CD4-positive, alpha-beta T cell treated with Interleukin-1 beta for 1 hour (primary cell): Measurements from ENCODE around the gene OGDH.
A peak's percentile ranks its signal among the peaks of the same experiment; 100 is the strongest.
"Not testable (repeated sequence)": the region's sequence is repeated elsewhere in the genome, so short reads cannot be mapped to it uniquely, and the experiment has no call there.

Experiments
- DNase-seq, 2 donors: peaks; one replicate each; pipeline ENCODE4 v3.0.0-alpha.2; 2020 to 2022

The OGDH gene

GRCh38 chr7:44580945-44581878 is 25.2 kb upstream of the OGDH start:
- DNase-seq = peak; percentile 49 to 61

DNA sequence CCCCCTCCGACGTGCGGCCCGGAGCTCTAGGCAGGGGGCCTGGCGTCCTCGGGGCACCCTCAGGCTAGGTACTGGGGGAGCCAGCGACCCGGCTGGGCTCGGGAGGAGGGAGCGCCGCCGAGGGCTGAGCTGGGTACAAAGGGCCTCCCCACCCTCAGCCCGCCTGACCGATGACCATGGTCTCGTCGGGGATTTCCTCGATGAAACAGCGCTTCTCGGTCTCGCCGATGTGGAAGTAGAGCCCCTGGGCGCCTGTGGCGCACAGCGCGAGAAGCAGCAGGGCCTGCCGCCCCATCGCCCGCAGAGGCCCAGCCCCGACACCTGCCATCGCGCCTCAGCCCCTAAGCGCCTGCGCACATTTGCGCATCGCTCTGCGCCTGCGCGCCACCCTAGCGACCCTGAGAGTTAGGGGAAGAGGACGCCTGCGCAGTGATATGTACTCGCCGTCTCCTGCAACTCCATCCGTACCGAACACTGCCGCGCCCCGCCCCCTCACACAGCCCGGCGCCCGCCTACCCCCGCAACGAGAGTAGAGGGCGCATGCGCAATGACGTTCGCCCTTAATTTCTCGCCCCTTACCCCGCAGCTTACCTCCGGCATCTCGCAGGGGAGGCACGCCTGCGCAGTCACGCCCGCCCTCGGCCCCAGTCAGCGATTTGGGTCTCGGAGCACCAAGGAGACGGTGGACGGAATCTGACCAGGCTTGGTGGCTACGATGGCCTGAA is 24.4 kb upstream of the OGDH start, which contains the start of gene TMED4:
Gene TMED4 (minus strand): TSS at position 353 of the 725 bp plus-strand sequence. CDS start 25 bp downstream, at position 328.
- peak; percentile 100 for DNase-seq

- DNase-seq = no peak
Observed at GRCh38 chr7:44583146-44583865, 23.1 kb upstream of the OGDH start.

GRCh38 chr7:44587843-44588711 is 18.4 kb upstream of the OGDH start:
- DNase-seq = peak; percentile 52 to 77

DNA sequence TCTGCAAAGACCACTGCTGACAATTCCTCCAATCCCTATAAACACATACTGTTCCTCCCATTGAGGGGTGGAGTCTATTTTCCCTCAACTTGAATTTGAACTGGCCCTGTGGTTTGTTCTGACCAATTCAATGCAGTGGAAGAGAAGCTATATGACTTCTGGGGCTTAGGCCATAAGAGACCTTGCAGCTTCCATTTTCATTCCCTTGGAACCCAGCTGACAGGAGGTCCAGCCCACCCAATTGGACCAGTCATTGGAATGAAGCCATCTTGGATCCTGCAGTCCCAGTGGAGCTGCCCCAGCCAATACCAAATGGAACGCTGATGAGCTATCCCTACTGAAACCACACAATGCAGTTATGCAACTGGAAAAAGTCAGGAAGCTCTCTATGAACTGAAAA is 15.5 kb upstream of the OGDH start:
- DNase-seq = no peak

- DNase-seq = no peak
Observed at GRCh38 chr7:44595934-44596635, 10.3 kb upstream of the OGDH start.

GRCh38 chr7:44597181-44597580 is 9.2 kb upstream of the OGDH start:
- not testable (repeated sequence) for DNase-seq

GRCh38 chr7:44599222-44599621 is 7.2 kb upstream of the OGDH start:
- no peak for DNase-seq

GRCh38 chr7:44602576-44602910 is 3.9 kb upstream of the OGDH start:
- DNase-seq = no peak

- no peak for DNase-seq
Observed at GRCh38 chr7:44603193-44603592, 3.2 kb upstream of the OGDH start.

- no peak for DNase-seq
Observed at GRCh38 chr7:44604941-44605340, 1.5 kb upstream of the OGDH start.

DNA sequence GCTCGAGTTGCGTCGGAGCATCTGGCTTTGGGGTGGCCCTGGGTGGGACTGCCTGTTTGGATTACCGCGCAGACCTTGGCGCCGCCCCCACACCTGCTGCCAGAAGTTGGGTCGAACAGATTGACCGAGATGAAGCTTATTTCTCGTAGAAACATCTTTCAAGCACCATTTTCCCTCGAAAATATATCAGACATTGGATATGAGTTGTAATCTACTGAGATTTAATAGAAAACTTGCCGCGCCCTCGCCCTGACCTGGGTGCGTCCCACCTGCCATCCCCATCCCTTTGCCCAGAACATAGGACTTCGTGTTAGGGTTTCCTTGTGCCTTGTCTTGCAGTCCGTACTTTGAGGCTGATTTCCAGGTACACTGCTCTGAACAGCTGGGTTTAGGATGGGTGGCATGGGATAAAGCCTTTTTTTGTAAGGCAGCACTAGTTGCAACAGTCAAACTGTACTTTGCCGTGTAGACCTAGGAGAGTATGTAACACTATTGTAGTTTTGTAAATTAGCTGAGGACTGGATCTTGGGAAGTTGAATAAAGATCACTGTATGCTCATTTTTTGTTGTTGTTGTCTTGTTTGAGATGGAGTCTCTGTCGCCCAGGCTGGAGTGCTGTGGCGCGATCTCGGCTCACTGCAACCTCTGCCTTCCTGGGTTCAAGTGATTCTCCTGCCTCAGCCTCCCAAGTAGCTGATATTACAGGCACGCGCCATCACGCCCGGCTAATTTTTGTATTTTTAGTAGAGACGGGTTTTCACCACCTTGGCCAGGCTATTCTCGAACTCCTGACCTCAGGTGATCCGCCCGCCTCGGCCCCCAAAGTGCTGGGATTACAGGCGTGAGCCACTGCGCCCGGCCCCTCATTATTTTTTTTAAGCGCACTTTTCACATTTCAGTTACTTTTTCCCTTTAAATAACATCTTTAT is 978 bp downstream of the OGDH start:
- no peak for DNase-seq

- peak; percentile 37 to 53 for DNase-seq
Observed at GRCh38 chr7:44608916-44609648, 2.7 kb downstream of the OGDH start.

DNA sequence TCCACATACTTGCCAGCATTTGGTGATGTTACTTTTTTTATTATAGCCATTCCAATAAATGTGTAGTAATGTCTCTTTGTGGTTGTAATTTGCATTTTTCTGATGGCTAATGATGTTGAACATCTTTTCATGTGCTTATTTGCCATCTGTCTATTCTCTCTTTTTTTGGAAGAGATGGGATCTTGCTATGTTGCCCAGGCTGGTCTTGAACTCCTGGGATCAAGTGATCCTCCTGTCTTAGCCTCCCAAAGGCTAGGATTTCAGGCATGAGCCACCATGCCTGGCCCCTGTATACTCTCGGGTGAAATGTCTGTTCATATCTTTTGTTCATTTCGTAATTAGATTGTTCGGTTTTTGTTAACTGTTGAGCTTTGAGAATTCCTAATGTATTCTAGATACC is 3.4 kb downstream of the OGDH start:
- DNase-seq = no peak

- peak; percentile 63 to 77 for DNase-seq
Observed at GRCh38 chr7:44615149-44615611, 8.8 kb downstream of the OGDH start.

DNA sequence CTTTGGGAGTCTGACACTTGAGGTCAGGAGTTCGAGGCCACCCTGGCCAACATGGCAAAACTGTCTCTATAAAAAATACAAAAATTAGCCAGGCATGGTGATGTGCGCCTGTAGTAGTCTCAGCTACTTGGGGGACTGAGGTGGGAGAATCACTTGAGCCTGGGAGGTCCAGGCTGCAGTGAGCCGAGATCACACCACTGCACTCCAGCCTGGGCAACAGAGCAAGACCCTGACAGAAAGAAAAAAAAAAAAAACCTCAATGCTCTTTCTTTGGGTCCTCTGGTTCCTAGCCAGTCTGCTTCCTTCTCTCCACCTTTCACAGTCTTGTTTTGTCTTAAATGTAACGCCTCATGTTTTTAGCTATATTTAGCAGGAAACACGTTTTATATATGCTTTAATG is 9.4 kb downstream of the OGDH start:
- no peak for DNase-seq

DNA sequence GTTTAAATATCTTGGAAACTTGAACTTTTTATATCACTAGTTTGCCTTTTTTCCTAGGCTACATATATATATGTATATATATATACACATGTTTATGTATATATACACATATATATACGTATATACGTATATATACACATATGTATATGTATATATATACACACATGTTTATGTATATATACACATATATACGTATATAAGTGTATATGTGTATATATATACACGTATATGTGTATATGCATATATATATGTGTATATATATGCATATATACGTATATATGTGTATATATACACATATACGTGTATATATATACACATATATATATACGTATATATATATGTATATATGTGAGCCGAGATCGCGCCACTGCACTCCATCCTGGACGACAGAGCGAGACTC is 10.1 kb downstream of the OGDH start:
- no peak for DNase-seq

DNA sequence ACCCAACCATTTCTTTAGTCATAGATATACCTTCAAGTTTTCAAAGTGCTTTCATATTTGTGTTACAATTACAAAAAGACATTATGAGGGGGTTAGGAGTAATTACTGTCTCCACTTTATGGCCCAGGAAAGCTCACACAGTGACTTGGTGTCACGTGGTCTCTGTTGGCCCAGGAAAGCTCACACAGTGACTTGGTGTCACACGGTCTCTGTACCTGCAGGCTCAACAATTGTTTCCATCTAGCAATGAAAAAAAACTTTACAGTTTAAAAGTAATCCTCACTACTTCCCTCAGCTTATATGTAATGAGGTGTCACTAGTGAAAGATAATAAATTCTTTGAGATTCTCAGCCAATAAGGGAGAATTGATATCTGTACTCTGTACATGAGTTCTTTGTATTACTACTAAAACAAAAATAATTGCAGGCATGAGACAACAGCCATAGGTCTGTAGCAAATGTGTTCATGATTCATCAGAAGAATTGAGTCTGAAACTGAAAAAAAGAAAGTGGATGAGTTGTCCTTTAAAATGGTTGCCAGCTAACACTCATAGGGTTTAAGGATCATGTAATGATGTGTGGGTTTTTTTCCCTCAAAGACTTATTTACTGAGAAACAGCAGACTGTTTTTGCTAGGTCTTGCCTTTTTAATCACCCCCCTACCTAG is 10.9 kb downstream of the OGDH start:
- DNase-seq = no peak

DNA sequence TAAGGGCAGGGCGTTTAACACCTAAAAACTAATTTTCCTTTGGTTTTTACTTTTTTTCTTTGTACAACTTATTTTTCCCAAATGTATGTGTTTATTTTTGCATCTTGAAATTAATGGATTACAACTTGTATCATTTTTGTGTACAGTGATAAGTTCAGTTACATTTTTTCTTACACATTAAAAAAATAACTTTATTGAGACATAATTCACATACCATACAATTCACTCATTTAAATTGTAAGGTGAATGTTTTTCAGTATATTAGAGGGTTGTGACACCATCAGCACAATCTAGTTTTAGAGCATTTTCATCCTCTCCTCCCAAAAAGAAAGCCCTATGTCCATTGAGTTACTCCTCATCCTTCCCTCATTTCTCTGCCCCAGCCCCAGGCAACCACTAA is 11.6 kb downstream of the OGDH start:
- DNase-seq = no peak
